HG02885 (cell line): ENCODE data around the gene METTL17.
"Not testable (repeated sequence)": the region's sequence is repeated elsewhere in the genome, so short reads cannot be mapped to it uniquely, and the experiment has no call there.

Experiments used
- ATAC-seq: cut with Tn5 transposase; IDR thresholded peaks from one replicate; pipeline ENCODE4 v1.9.1; 2021; ENCODE audit warnings: mild to moderate bottlenecking; ENCODE audit not compliant: unreplicated experiment, poor library complexity

METTL17 gene

DNA sequence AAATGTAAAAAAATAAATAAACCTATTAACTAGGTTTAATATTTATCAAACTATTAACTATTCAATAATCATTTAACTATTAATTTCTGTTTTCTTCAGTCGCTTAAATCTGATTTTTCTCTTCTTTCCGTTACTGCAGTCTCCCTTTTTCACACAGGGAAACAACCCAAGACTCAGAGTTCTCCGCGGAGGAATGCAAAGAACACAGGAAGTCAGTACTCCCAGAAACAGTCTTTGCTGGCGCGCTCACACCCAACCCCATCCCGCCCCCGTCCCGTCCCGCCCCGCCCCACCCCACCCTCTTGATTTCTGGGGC, 351 bp upstream of the METTL17 start:
- ATAC-seq: no peak

GRCh38 chr14:20996521-20996920, 6.7 kb downstream of the METTL17 start:
- no peak for ATAC-seq

DNA sequence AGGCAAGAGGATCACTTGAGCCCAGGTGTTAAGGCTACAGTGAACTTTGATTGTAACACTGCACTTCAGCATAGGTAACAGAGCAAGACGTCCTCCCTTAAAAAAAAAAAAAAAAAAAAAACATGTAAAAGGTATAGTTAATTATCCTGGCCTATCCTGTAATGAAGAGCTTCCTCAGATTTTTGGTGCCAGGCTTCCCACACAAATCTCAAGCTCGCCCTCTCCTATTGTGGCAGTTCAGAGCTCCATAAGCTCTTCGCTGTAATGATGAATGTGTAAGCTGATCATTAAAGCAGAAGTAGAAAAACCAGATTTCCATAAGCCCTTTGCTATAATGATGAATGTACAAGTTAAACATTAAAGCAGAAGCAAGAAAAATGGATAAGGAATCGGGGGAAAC, 7.3 kb downstream of the METTL17 start:
- no peak for ATAC-seq

DNA sequence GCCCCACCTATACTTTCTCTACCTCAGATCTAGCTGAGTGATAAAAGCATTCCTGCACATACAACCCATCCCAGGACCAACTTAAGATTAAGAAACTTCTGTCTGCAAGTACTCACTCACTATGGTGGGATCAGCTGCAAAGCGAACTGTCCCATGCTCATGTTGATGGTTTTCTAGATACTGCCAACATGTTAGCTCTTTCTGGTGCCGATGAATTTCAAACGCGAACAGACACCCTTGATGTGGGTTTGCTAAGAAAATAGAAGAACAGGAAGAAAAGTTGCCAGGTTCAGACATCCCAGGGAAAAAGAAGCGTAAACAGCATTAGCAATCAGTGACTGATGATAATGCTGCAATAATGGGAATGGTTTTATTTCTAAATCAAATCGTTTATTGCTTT, 7.8 kb downstream of the METTL17 start:
- no peak for ATAC-seq

GRCh38 chr14:20998139-20998538, 8.4 kb downstream of the METTL17 start:
- ATAC-seq: no peak

DNA sequence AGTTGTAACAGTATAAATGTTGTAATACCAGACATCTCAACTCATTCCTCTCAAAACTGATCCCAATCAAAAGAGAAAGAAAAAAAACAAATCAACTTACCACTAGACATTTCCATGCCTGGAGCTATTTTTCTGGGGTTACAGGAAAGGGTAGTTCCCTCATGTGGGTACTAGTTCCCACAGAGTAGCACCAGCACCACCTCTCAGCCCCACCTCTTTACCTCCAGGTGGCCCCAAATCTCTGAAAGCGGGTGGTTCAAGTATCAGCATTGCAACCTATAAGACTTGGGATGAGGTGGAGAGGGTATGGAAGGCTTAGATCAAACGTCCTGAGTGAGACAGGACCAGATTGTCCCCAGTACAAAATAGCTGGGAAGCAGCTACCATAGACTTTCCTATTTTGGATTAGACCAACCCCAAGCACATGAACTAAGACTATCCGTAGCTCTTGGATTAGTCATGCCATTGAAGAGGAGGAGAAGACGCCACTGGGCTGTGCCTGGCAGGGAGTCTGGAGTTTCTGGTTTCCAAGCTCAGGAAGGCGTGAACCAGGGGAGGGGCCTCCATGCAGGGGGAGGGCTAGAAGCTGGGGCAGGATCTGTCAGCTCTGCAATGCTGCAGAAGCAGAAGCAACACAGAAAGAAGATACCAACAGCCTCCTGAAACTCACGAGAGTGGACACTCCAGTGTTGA, 9.0 kb downstream of the METTL17 start, which contains the start of gene SLC39A2:
SLC39A2 (plus strand) TSS at position 620 of the 693 bp plus-strand sequence. CDS start 154 bp downstream, outside the sequence.
- ATAC-seq: no peak

DNA sequence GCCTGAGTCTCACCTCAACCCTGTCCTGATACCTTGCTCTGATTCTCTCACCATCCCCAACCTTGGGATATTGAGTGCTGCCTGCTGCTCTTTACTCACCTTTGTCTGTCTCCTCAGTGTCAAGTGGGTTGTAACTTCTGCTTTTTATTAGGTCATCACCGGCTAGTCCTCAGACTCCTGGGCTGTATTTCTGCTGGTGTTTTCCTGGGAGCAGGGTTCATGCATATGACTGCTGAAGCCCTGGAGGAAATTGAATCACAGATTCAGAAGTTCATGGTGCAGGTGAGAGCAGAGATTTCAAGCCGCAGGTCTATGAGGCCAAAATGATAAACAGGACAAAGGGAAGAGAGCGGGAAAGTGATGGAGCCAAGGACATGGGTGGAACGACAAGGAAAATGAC, 9.8 kb downstream of the METTL17 start:
- ATAC-seq: no peak

DNA sequence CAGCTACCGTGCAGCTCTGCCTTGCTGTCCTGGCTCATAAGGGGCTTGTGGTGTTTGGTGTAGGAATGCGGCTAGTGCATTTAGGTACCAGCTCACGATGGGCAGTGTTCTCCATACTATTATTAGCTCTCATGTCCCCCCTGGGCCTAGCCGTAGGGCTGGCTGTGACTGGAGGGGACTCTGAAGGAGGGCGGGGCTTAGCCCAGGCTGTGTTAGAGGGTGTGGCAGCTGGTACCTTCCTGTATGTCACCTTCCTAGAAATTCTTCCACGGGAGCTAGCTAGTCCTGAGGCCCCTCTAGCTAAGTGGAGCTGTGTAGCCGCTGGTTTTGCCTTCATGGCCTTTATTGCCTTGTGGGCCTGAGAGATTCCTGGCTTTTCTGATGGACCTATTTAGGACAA, 11.4 kb downstream of the METTL17 start:
- ATAC-seq: no peak

DNA sequence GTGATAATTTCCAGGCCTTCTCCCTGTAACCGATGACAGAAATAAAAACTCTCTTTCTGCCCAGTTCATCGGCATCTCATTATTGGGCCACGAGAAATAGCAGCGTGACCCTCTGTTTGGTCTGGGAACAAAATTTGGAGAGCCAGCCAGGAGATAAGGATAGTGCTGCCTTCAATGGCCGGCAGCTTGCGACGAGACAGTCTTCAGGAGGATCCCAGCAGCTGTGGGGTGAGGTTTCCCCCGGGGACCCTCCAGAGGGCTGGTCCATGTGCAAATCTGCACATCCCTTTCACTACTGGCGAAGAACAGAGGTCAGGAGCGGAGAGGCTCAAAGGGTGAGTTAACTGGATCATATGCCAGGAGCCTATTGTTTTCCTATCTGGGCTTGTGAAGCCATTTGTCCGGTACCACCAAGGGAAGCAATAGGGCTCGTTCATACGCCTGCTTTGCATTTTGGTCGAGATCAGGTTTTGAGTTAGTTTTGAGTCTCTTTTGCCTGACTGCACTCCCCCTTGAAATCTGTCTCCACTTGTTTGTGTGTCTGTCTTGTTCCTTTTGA, 14.1 kb downstream of the METTL17 start:
- no peak for ATAC-seq

DNA sequence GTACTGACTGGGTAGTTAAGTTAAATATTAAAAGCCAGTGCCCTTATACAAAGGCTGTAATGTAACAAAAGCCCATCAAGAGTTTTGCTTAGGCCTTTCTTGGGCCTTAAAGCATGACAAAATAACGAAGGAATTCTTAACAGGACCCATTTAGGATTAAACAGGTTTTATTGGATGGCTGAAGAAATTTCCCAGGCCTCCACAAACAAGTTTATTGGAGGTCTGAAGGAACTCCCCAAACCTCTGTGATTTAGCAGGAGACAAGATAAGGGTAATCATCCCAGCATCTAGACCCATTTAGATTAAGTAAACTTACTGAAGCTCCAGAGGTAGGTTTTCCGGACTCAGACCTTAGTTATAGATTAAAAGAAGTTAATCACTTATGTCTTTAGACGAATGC, 19.9 kb downstream of the METTL17 start:
- ATAC-seq: not testable (repeated sequence)

DNA sequence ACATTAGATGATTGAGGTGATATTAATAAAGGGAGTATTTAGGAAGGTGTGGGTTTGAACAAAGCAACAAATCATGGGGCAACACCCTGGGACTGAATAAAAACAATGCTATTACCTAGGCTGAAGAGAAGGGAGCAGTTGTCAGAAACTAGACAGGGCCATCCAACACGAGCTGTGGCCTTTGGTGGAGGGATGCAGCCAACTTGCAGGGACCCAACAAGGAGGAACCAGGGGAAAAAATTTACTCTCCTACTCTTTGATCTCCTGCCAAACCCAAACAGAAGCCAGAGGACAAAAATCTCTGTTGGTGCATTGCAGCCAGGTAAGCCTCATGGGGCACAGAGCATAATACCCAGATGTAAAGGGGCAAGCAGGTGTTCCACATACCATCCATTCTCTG, 21.4 kb downstream of the METTL17 start:
- ATAC-seq: no peak

DNA sequence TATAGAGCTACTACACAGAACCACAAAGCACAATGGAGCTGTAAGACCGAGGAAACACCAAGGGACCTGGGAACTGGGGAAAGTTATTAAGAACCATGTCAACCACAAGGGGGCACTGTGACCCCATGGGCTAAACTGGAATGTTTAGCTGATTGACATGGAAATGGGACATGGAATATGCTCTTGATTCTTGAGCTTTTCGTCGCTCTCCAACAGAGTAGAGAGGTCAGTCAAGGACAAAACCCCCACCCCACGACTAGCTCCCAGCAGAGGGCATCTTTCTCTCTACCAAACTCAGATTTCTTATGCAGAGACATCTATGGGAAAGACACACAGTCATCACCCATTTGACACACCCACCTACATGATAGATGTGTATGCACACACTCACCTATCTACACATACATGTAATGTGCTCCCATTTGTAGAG, 25.0 kb downstream of the METTL17 start:
- ATAC-seq: peak; percentile 70

DNA sequence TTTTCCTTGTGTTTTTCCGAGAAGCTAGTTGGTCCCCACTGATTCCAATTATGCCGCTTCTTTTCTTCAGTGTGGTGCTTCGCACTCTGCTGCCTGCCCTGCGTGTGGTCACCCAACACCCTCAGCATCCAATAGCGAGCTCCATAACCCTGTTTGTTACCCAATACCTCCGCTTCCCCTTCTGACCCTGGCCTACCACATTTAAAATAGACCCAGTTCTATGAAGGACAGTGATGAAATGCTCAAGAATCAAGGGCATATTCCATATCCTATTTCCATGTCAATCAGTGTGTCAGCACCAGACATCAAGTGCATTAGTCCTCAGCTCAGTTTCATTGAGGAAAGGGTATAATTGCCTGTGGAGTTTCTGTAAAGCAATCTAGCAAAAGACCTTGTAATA, 25.5 kb downstream of the METTL17 start:
- no peak for ATAC-seq

- ATAC-seq: no peak
Measured at GRCh38 chr14:21016413-21017190, 26.8 kb downstream of the METTL17 start.

- no peak for ATAC-seq
Measured at GRCh38 chr14:21017528-21018245, 27.9 kb downstream of the METTL17 start.

GRCh38 chr14:21018286-21018685, 28.5 kb downstream of the METTL17 start:
- ATAC-seq: no peak

DNA sequence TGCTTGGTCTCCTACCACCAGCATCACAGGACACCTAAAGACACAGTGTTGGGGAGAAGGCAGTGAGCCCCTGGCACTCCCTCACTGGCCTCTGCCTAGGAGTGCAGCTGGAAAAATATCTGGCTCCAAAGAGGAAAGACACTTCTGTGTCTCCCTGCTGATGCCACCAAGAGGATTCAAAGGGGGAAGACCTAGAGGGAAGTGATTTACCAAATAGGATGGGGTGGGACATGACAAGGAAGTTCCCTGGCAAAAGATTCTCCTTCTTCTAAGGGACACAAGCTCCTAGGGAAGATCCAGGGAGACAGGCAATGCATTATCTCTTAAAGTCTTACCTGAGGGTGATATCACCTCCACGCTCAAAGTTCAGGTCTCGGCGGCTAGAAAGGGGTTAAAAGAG, 29.0 kb downstream of the METTL17 start:
- no peak for ATAC-seq

DNA sequence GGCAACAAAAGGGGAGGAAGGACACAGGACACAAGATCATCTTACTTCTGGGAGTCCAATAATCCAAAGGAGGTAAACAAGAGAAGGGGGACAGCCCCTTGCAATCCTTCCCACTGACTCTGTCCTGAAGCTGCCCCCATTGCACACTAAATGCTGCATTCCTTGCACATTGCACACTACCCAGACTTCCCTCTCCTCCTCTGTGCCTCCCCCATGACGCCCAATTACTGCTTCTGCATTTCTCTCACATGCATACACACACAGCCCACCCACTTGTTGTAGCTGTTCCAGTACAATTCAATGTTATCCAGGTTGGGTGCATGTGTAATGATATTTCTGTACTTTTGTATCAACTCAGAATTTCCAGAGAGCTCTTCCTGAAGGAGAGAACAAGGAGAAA, 29.6 kb downstream of the METTL17 start:
- ATAC-seq: no peak

DNA sequence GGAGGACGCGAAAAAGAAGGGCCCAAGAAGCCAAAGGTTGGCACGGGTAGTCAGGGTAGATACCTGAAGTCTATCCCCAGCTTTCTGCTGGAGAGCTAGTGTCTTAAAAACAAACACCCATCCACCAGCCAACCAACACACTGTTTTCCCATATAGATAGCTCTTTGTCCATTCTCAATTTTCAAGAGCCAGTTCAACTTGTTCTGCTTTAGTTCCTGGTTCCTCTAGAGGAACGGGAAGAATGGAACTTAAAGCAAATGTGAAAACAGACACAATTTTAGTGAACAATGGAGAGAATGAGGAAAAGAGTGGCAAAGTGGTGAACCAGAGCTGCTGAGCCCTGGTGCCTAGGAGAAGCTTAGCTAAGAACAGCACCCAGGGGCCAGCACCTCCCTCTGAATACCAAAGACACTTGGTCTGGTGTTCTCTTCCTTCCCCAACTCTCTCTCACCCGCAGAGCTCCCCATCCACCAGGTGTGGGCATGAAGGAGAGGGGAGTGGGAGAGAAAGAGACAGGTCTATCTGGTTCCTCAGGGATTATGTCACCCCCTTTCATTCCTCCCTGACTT, 31.3 kb downstream of the METTL17 start:
- no peak for ATAC-seq

GRCh38 chr14:21022686-21023085, 32.9 kb downstream of the METTL17 start:
- ATAC-seq: no peak

DNA sequence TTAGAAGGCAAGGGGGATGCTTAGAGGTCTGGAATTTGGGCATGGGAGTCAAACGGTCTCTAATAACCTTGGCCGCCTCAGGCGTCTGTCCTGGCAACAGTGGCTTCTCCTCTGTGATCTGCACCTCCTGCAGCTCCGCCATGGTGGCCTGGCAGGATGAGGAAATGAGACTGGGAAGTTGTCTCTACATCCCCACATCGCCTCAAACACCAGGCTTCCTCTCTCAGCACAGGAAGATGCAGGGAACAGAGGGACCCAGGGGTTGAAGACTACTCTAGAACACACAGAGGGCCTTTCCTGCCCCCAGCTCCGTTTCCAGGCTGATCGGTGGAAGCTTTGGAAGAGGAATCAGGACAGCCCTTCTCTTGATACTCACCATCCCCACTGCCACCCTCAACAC, 33.4 kb downstream of the METTL17 start:
- no peak for ATAC-seq
